OCI-LY1 (cell line): ENCODE measurements around the gene CTAGE1.

Source experiments
- H2AFZ ChIP-seq: fragments of 200-600 bp; sonication (generic), shearing (Covaris generic); 2 replicates; pipeline ENCODE4 v1.6.0; 2014; ENCODE audit warnings: antibody characterized with exemption, mild to moderate bottlenecking, low read length
- H3F3A ChIP-seq: fragments of 200-600 bp; sonication (generic), shearing (Covaris generic); 2 replicates; pipeline ENCODE4 v1.6.0; 2014; ENCODE audit warnings: mild to moderate bottlenecking, antibody characterized with exemption, low read length, moderate library complexity; ENCODE audit not compliant: insufficient read depth
- H3K27ac ChIP-seq: fragments of 200-600 bp; sonication (generic); 2 replicates; pipeline ENCODE4 v1.5.1; 2014; ENCODE audit warnings: low read length, mixed run types, mild to moderate bottlenecking, low read depth; ENCODE audit not compliant: poor library complexity, severe bottlenecking
- H3K27me3 ChIP-seq: fragments of 200-600 bp; sonication (generic); 2 replicates; pipeline ENCODE4 v1.6.0; 2014; ENCODE audit warnings: antibody characterized with exemption, mild to moderate bottlenecking, low read length, moderate library complexity; ENCODE audit not compliant: insufficient read depth
- H3K36me3 ChIP-seq: fragments of 200-600 bp; sonication (generic); 2 replicates; pipeline ENCODE4 v1.6.1; 2014; ENCODE audit warnings: mild to moderate bottlenecking, antibody characterized with exemption, low read length, moderate library complexity, mixed read lengths; ENCODE audit not compliant: insufficient read depth
- H3K4me1 ChIP-seq: fragments of 200-600 bp; sonication (generic); 2 replicates; pipeline ENCODE4 v1.5.1; 2014; ENCODE audit warnings: mild to moderate bottlenecking, low read length, moderate library complexity; ENCODE audit not compliant: insufficient read depth, severe bottlenecking
- H3K4me2 ChIP-seq: fragments of 200-600 bp; sonication (generic), shearing (Covaris generic); 2 replicates; pipeline ENCODE4 v1.6.1; 2014; ENCODE audit warnings: low read length
- H3K4me3 ChIP-seq: fragments of 200-600 bp; sonication (generic); 2 replicates; pipeline ENCODE4 v1.5.1; 2014; ENCODE audit warnings: low read length, low read depth, mild to moderate bottlenecking, mixed read lengths; ENCODE audit not compliant: poor library complexity, severe bottlenecking
- H3K79me2 ChIP-seq: fragments of 200-600 bp; shearing (Covaris generic); 2 replicates; pipeline ENCODE4 v1.6.1; 2016; ENCODE audit warnings: mixed run types, low read length, mixed read lengths; ENCODE audit not compliant: insufficient read depth
- H3K9ac ChIP-seq: fragments of 200-600 bp; sonication (generic), shearing (Covaris generic); 2 replicates; pipeline ENCODE4 v1.6.1; 2014; ENCODE audit warnings: mild to moderate bottlenecking, low read length, mixed read lengths
- H3K9me2 ChIP-seq: fragments of 200-600 bp; sonication (generic), shearing (Covaris generic); 2 replicates; pipeline ENCODE4 v1.6.1; 2014; ENCODE audit warnings: low read depth, mild to moderate bottlenecking, low read length, mixed read lengths
- H3K9me3 ChIP-seq: fragments of 200-600 bp; shearing (Covaris generic); 2 replicates; pipeline ENCODE4 v1.6.1; 2014; ENCODE audit warnings: low read length, mixed read lengths
- H4K20me1 ChIP-seq: fragments of 200-600 bp; sonication (generic), shearing (Covaris generic); 2 replicates; pipeline ENCODE4 v1.6.0; 2016; ENCODE audit warnings: mild to moderate bottlenecking, low read length; ENCODE audit not compliant: insufficient read depth
- CTCF ChIP-seq: fragments of 200-600 bp; sonication (generic), shearing (Covaris generic); IDR thresholded peaks from 2 replicates; pipeline ENCODE4 v1.5.1; 2017; ENCODE audit warnings: mild to moderate bottlenecking, antibody characterized with exemption, low read length, moderate library complexity, mixed read lengths
- EZH2 ChIP-seq: fragments of 200-600 bp; sonication (generic), shearing (Covaris generic); IDR thresholded peaks from 2 replicates; pipeline ENCODE4 v1.8.0; 2017; ENCODE audit warnings: borderline replicate concordance, mixed run types, mild to moderate bottlenecking, antibody characterized with exemption, low read length, moderate library complexity, mixed read lengths

CTAGE1 gene

GRCh38 chr18:22456547-22456946 lies 38.8 kb upstream of the CTAGE1 start:
- no peaks in the 10 kb centered on the region for H3K9me3 ChIP-seq
- H3K9ac ChIP-seq: no peak overlapping the region
- H3K36me3 ChIP-seq: no peaks in the 10 kb centered on the region
- no peaks in the 10 kb centered on the region for H3K79me2 ChIP-seq
- H3K4me3 ChIP-seq: no peak overlapping the region
- TF ChIP-seq EZH2: no peak
- TF ChIP-seq CTCF: no peak
- no peak overlapping the region for H3K27ac ChIP-seq
- no peaks in the 10 kb centered on the region for H3K9me2 ChIP-seq
- no peak overlapping the region for H3K4me2 ChIP-seq
- no peaks in the 10 kb centered on the region for H3F3A ChIP-seq
- H2AFZ ChIP-seq: no peak overlapping the region
- no peaks in the 10 kb centered on the region for H4K20me1 ChIP-seq
- no peaks in the 10 kb centered on the region for H3K4me1 ChIP-seq
- no peaks in the 10 kb centered on the region for H3K27me3 ChIP-seq

- H3K36me3 ChIP-seq: no peaks in the 10 kb centered on the region
- no peaks in the 10 kb centered on the region for H3K27me3 ChIP-seq
- no peak overlapping the region for H3K4me2 ChIP-seq
- H4K20me1 ChIP-seq: no peaks in the 10 kb centered on the region
- H3K79me2 ChIP-seq: no peaks in the 10 kb centered on the region
- H3K9me2 ChIP-seq: no peaks in the 10 kb centered on the region
- no peaks in the 10 kb centered on the region for H3K9me3 ChIP-seq
- H3K9ac ChIP-seq: no peak overlapping the region
- H3K4me1 ChIP-seq: no peaks in the 10 kb centered on the region
- H2AFZ ChIP-seq: no peak overlapping the region
- no peaks in the 10 kb centered on the region for H3F3A ChIP-seq
- no peak overlapping the region for H3K27ac ChIP-seq
- no peak overlapping the region for H3K4me3 ChIP-seq
- TF ChIP-seq CTCF (no peak), EZH2 (no peak)
These were observed 38.4 kb upstream of the CTAGE1 start for GRCh38 chr18:22456116-22456480.

- no peak overlapping the region for H3K4me2 ChIP-seq
- H3K9me3 ChIP-seq: no peaks in the 10 kb centered on the region
- no peak overlapping the region for H3K4me3 ChIP-seq
- no peak overlapping the region for H2AFZ ChIP-seq
- no peak overlapping the region for H3K9ac ChIP-seq
- no peak overlapping the region for H3K27ac ChIP-seq
- TF ChIP-seq EZH2: no peak
- TF ChIP-seq CTCF: no peak
- no peaks in the 10 kb centered on the region for H3F3A ChIP-seq
- H4K20me1 ChIP-seq: no peaks in the 10 kb centered on the region
- H3K27me3 ChIP-seq: no peaks in the 10 kb centered on the region
- no peaks in the 10 kb centered on the region for H3K4me1 ChIP-seq
- no peaks in the 10 kb centered on the region for H3K79me2 ChIP-seq
- no peaks in the 10 kb centered on the region for H3K9me2 ChIP-seq
- no peaks in the 10 kb centered on the region for H3K36me3 ChIP-seq
These were observed 37.9 kb upstream of the CTAGE1 start for GRCh38 chr18:22455425-22456115.
